ENCODE measurements around the gene THSD4. TPM values are rescaled to one million over a fixed set of nuclear protein-coding genes. Genes with fewer than 3 reads are reported as not detected.

THSD4 gene
- total RNA-seq, 2 experiments from 2014 or later = not detected

DNA sequence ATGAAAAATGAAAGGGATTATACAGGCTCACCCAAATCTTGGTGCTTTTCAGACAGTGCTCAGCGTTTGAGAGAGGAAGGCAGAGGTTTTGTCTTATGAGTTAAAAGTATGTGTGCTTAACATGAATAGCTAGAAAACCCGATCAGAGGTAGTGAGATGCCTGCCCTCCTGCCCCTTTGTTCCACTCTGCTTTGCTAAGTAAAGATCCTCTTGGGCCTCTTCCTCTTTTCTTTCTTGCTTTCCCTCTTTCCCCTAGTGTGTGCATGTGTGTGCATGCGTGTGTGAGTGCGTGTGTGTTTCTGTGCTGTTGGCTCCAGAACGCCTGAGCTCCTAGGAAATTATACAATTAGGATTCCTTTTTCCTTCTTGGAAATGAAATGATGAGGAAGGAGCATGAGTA, 433.8 kb downstream of the THSD4 start:
- intact Hi-C loops (cut with DNase I, micrococcal nuclease) = no loop called here
- DNase-seq (no peak), ATAC-seq (ENCODE audit: poor library complexity) (no peak)
- no peaks in the 10 kb centered on the region for H3K36me3 ChIP-seq (ENCODE audit: insufficient read depth, low read length)
- no peak for TF ChIP-seq CTCF (IDR thresholded peaks at IDR 0.05)
- Mint-ChIP-seq H3K27me3 (peaks cover 10% of the 10 kb centered on the region), H3K36me3 (ENCODE audit: low read depth) (no peaks in the 10 kb centered on the region), H3K4me3 (no peak overlapping the region), H3K9me3 (no peaks in the 10 kb centered on the region), H3K4me1 (ENCODE audit: low read depth) (no peaks in the 10 kb centered on the region), H3K27ac (no peak overlapping the region)
- H3K4me1 ChIP-seq (ENCODE audit: insufficient read depth, low read length) = no peaks in the 10 kb centered on the region
- no peak overlapping the region for H3K27ac ChIP-seq (ENCODE audit: low read depth in 1 of 2, low read length in 2 of 2)
- H3K4me3 ChIP-seq (ENCODE audit: low read length) = no peak overlapping the region
- ChIA-PET POLR2A (no interaction called here), CTCF (no interaction called here)
- peaks cover 0 to 4% of the 10 kb centered on the region in 2 experiments for H3K27me3 ChIP-seq (ENCODE audit: control insufficient read depth in 1 of 2, insufficient read depth in 2 of 2, low read length in 2 of 2)
- H3K9me3 ChIP-seq (ENCODE audit: control insufficient read depth in 1 of 2, insufficient read depth in 1 of 2, low read length in 2 of 2) = peaks cover 0 to 12% of the 10 kb centered on the region in 2 experiments

- Mint-ChIP-seq H3K4me3 (no peak overlapping the region), H3K27ac (no peak overlapping the region), H3K36me3 (ENCODE audit: low read depth) (no peaks in the 10 kb centered on the region), H3K9me3 (no peaks in the 10 kb centered on the region), H3K27me3 (peaks cover 9% of the 10 kb centered on the region), H3K4me1 (ENCODE audit: low read depth) (no peaks in the 10 kb centered on the region)
- intact Hi-C loops (cut with DNase I, micrococcal nuclease) = no loop called here
- H3K9me3 ChIP-seq (ENCODE audit: control insufficient read depth in 1 of 2, insufficient read depth in 1 of 2, low read length in 2 of 2) = peaks cover 0 to 12% of the 10 kb centered on the region in 2 experiments
- DNase-seq = no peak
- POLR2A ChIA-PET = no interaction called here
- H3K4me1 ChIP-seq (ENCODE audit: insufficient read depth, low read length) = no peaks in the 10 kb centered on the region
- no peak overlapping the region for H3K4me3 ChIP-seq (ENCODE audit: low read length)
- no peak for ATAC-seq (ENCODE audit: poor library complexity)
- H3K36me3 ChIP-seq (ENCODE audit: insufficient read depth, low read length) = no peaks in the 10 kb centered on the region
- H3K27me3 ChIP-seq (ENCODE audit: control insufficient read depth in 1 of 2, insufficient read depth in 2 of 2, low read length in 2 of 2) = peaks cover 0 to 4% of the 10 kb centered on the region in 2 experiments
- no peak for TF ChIP-seq CTCF (IDR thresholded peaks at IDR 0.05)
- CTCF ChIA-PET = no interaction called here
- H3K27ac ChIP-seq (ENCODE audit: low read depth in 1 of 2, low read length in 2 of 2) = no peak overlapping the region
Observed at GRCh38 chr15:71549697-71550096, 434.4 kb downstream of the THSD4 start.

DNA sequence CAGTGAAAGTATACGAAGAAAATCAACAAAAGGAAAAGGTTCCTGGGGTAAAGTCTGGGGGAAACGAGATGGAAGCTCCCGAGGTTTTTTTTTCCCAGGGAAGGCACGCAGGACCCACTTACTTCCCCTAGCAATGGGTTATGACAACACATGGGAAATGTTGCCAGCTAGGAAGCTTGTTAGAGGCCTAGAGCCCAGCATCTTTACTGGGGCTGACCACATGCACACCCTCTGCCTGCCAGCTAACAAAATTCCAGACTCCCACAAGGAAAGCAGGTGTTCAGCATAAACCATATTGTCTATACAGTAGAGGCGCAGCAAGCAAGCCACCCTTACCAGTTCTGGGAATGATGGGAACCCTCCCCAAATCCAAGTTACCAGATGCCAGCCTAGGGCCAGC, 436.3 kb downstream of the THSD4 start:
- peaks cover 0 to 12% of the 10 kb centered on the region in 2 experiments for H3K9me3 ChIP-seq (ENCODE audit: control insufficient read depth in 1 of 2, insufficient read depth in 1 of 2, low read length in 2 of 2)
- ATAC-seq (ENCODE audit: poor library complexity) = no peak
- intact Hi-C loops (cut with DNase I, micrococcal nuclease) = no loop called here
- Mint-ChIP-seq H3K36me3 (ENCODE audit: low read depth) (no peaks in the 10 kb centered on the region), H3K4me1 (ENCODE audit: low read depth) (no peaks in the 10 kb centered on the region), H3K9me3 (no peaks in the 10 kb centered on the region), H3K27me3 (peaks cover 11% of the 10 kb centered on the region), H3K4me3 (no peak overlapping the region), H3K27ac (no peak overlapping the region)
- DNase-seq = no peak
- no peaks in the 10 kb centered on the region for H3K4me1 ChIP-seq (ENCODE audit: insufficient read depth, low read length)
- H3K27me3 ChIP-seq (ENCODE audit: control insufficient read depth in 1 of 2, insufficient read depth in 2 of 2, low read length in 2 of 2) = peaks cover 0 to 4% of the 10 kb centered on the region in 2 experiments
- ChIA-PET CTCF (interaction anchor here (0.6 kb wide), 1 partner anchor 91 kb away, joined by 3 read pairs; no protein-coding TSS in a partner anchor), POLR2A (no interaction called here)
- no peak overlapping the region for H3K27ac ChIP-seq (ENCODE audit: low read depth in 1 of 2, low read length in 2 of 2)
- no peaks in the 10 kb centered on the region for H3K36me3 ChIP-seq (ENCODE audit: insufficient read depth, low read length)
- no peak for TF ChIP-seq CTCF (IDR thresholded peaks at IDR 0.05)
- no peak overlapping the region for H3K4me3 ChIP-seq (ENCODE audit: low read length)

Data from CD4-positive, alpha-beta T cell (primary cell).